HepG2 (cell line): ENCODE data around the gene OR6C68. TPM values are rescaled to one million over a fixed set of nuclear protein-coding genes. Genes with fewer than 3 reads are reported as not detected.
"Not testable (repeated sequence)": the region's sequence is repeated elsewhere in the genome, so short reads cannot be mapped to it uniquely, and the experiment has no call there.

Source experiments
- ATAC-seq: fragments of 200-7000 bp; cut with Tn5 transposase; 3 replicates; pipeline ENCODE4 v1.9.1; 2020; ENCODE audit warnings: mild to moderate bottlenecking, moderate library complexity
- BruUV-seq: library from RNA; stranded (reverse); fragments of 400-500 nt; replicated peaks from 2 replicates; lab custom pipeline; 2021; lab: Mats Ljungman, UMichigan
- CTCF ChIA-PET: fragments of 300-600 bp; formaldehyde crosslinking; extraction: SDS; loops from one replicate; lab custom pipeline; 2021; ENCODE audit warnings: low total read pairs, inconsistent platforms, low intra/inter-chr PET ratio; lab: Yijun Ruan, JAX
- POLR2A ChIA-PET: fragments of 350-600 bp; sonication (Branson Sonifier 250); formaldehyde crosslinking; loops from one replicate; lab custom pipeline; 2020; ENCODE audit warnings: antibody characterized with exemption, inconsistent platforms; lab: Yijun Ruan, JAX
- DNase-seq: peaks from one replicate; pipeline ENCODE4 v3.0.0-alpha.2; 2015; ENCODE audit warnings: low spot score
- FAIRE-seq: peaks from 3 replicates; lab custom pipeline; 2011; peaks lifted over from hg19 to GRCh38; lab: Jason Lieb, UNC
- H2AFZ ChIP-seq: one replicate; pipeline ENCODE4 v1.6.1; 2011; ENCODE audit warnings: low read length, inconsistent platforms
- H3K27ac ChIP-seq: fragments of 300-600 bp; 3 replicates; pipeline ENCODE4 v1.8.0; 2011; ENCODE audit warnings: mixed run types, mild to moderate bottlenecking, mixed read lengths, low read length, inconsistent platforms; ENCODE audit not compliant: insufficient read depth; ENCODE audit errors: extremely low read length
- H3K27me3 ChIP-seq, 2 experiments: fragments of 200-600 bp in 1 of 2; 2 replicates in 1 of 2; 3 replicates in 1 of 2; pipeline versions ENCODE4 v1.6.0 to v1.8.0; 2011; ENCODE audit warnings: low read length in 2 of 2, mild to moderate bottlenecking in 2 of 2, moderate library complexity in 2 of 2, inconsistent platforms in 1 of 2; ENCODE audit not compliant: insufficient read depth in 2 of 2, control insufficient read depth in 1 of 2
- H3K36me3 ChIP-seq, 2 experiments: fragments of 200-600 bp in 1 of 2; replicated peaks in 1 of 2; 2 replicates in 1 of 2; 3 replicates in 1 of 2; pipeline versions ENCODE4 v1.5.1 to v1.8.0; 2011; ENCODE audit warnings: low read length in 2 of 2, inconsistent platforms in 1 of 2; ENCODE audit not compliant: insufficient read depth in 2 of 2, control insufficient read depth in 1 of 2
- H3K4me1 ChIP-seq: 2 replicates; pipeline ENCODE4 v1.5.1; 2012; ENCODE audit warnings: low read length, inconsistent platforms; ENCODE audit not compliant: insufficient read depth
- H3K4me2 ChIP-seq: 2 replicates; pipeline ENCODE4 v1.6.0; 2011; ENCODE audit warnings: low read depth, low read length, inconsistent platforms
- H3K4me3 ChIP-seq, 3 experiments: fragments of 200-600 bp in 1 of 3; sonication (generic), shearing (Covaris generic) in 1 of 3; replicated peaks in 1 of 3; 2 replicates each; pipeline ENCODE4 v1.5.1; 2011 to 2016; ENCODE audit warnings: low read length in 3 of 3, inconsistent platforms in 2 of 3, low read depth in 2 of 3, mild to moderate bottlenecking in 2 of 3, control low read depth in 1 of 3, mixed read lengths in 1 of 3; ENCODE audit not compliant: insufficient read depth in 1 of 3
- H3K79me2 ChIP-seq: one replicate; pipeline ENCODE4 v1.6.1; 2011; ENCODE audit warnings: low read length, inconsistent platforms; ENCODE audit not compliant: insufficient read depth
- H3K9ac ChIP-seq: 2 replicates; pipeline ENCODE4 v1.6.0; 2011; ENCODE audit warnings: mild to moderate bottlenecking, low read depth, low read length, inconsistent platforms; ENCODE audit not compliant: insufficient read depth
- H3K9me3 ChIP-seq: 2 replicates; pipeline ENCODE4 v1.5.1; 2012; ENCODE audit warnings: mild to moderate bottlenecking, low read length
- H4K20me1 ChIP-seq: 2 replicates; pipeline ENCODE4 v1.6.0; 2011; ENCODE audit warnings: inconsistent platforms, mild to moderate bottlenecking, low read length, moderate library complexity; ENCODE audit not compliant: insufficient read depth
- AFF4 ChIP-seq: sonication (generic); formaldehyde crosslinking; IDR thresholded peaks from 2 replicates; pipeline ENCODE4 v1.4.0; 2020; ENCODE audit warnings: missing genetic modification reagents
- CTCF ChIP-seq: sonication (generic); formaldehyde crosslinking; IDR thresholded peaks from 2 replicates; pipeline ENCODE4 v1.5.0; 2020; ENCODE audit warnings: mild to moderate bottlenecking, missing genetic modification reagents, moderate library complexity
- DDIT3 ChIP-seq: sonication (generic); formaldehyde crosslinking; IDR thresholded peaks from 2 replicates; pipeline ENCODE4 v1.4.0; 2020; ENCODE audit warnings: mild to moderate bottlenecking, missing genetic modification reagents
- DNMT3B ChIP-seq: conservative IDR thresholded peaks from 2 replicates; pipeline ENCODE4 v1.6.1; 2016; ENCODE audit warnings: missing biosample characterization, control low read depth
- HCFC1 ChIP-seq: fragments of 150-350 bp; IDR thresholded peaks from 2 replicates; pipeline ENCODE4 v1.6.1; 2014; ENCODE audit warnings: low read depth, low read length
- NFYC ChIP-seq: IDR thresholded peaks from 2 replicates; pipeline ENCODE4 v1.6.1; 2016; ENCODE audit warnings: missing genetic modification reagents, missing compliant biosample characterization
- SETDB1 ChIP-seq: sonication (generic); formaldehyde crosslinking; IDR thresholded peaks from 2 replicates; pipeline ENCODE4 v1.5.1; 2020; ENCODE audit warnings: missing genetic modification reagents, mild to moderate bottlenecking, borderline replicate concordance
- ZNF230 ChIP-seq: sonication (generic); formaldehyde crosslinking; IDR thresholded peaks from 2 replicates; pipeline ENCODE4 v1.4.0; 2020; ENCODE audit warnings: mild to moderate bottlenecking, missing genetic modification reagents
- ZNF326 ChIP-seq: sonication (generic); formaldehyde crosslinking; IDR thresholded peaks from 2 replicates; pipeline ENCODE4 v1.4.0; 2020; ENCODE audit warnings: missing genetic modification reagents, borderline replicate concordance
- ZNF558 ChIP-seq: sonication (generic); formaldehyde crosslinking; IDR thresholded peaks from 2 replicates; pipeline ENCODE4 v1.9.0; 2022; ENCODE audit warnings: mild to moderate bottlenecking, missing genetic modification reagents, borderline replicate concordance
- WGBS: methylation state at CpG from one replicate; pipeline ENCODE4 v1.1.6; 2017; ENCODE audit warnings: low lambda C conversion rate; 5-methylcytosine and 5-hydroxymethylcytosine counted together
- in situ Hi-C: cut with HindIII; loops from 2 replicates; pipeline ENCODE4 v1.10.0; 2017; ENCODE audit warnings: low pct_unique_long_range_greater_than_20kb; ENCODE audit not compliant: extremely low pct_ligation_motif_present
- intact Hi-C: fragments of 100-400 bp; cut with micrococcal nuclease; formaldehyde crosslinking; loops from one replicate; pipeline ENCODE4 v1.10.0; 2022; ENCODE audit not compliant: unreplicated experiment
- polyA plus RNA-seq, 8 experiments: library from polyadenylated mRNA; depleted of rRNA in 3 of 8; stranded (reverse) in 7 of 8; unstranded in 1 of 8; fragments of >200 nt; fragmentation: Illumina TruSeq in 4 of 8; extraction: Trizol in 4 of 8; gene quantifications; 2 replicates each; pipeline versions ENCODE4 v1.2.1 to v1.2.3, GENCODE V29; 2011 to 2016; ENCODE audit warnings: low read depth in 4 of 8, missing spikeins in 1 of 8, mixed read lengths in 1 of 8; ENCODE audit not compliant: insufficient read depth in 1 of 8
- total RNA-seq, 5 experiments: library from RNA; depleted of rRNA; stranded (reverse); fragments of >200 nt; fragmentation: Illumina TruSeq; extraction: Trizol; gene quantifications; 2 replicates each; pipeline ENCODE4 v1.2.3, GENCODE V29; 2016; ENCODE audit warnings: low read depth in 1 of 5

The OR6C68 gene
- total and polyA plus RNA-seq, 2 of the 13 experiments (the other 11 are each of a cell fraction or from before 2014, with no cell fraction given), result not detected

GRCh38 chr12:55448825-55449224, 43.4 kb upstream of the OR6C68 start (continued):
- TF ChIP-seq AFF4 (no peak), ZNF326 (CRISPR knock-in tag) (no peak), ZNF230 (CRISPR knock-in tag) (no peak), DDIT3 (no peak), NFYC (CRISPR knock-in tag) (no peak), CTCF (CRISPR knock-in tag) (no peak), DNMT3B (CRISPR knock-in tag) (no peak), SETDB1 (CRISPR knock-in tag) (no peak), ZNF558 (CRISPR knock-in tag) (no peak), HCFC1 (no peak)

- intact Hi-C loops, H3K9me3 ChIP-seq, BruUV-seq, H3K36me3 ChIP-seq, H3K4me3 ChIP-seq, FAIRE-seq, H2AFZ ChIP-seq, ATAC-seq, H3K79me2 ChIP-seq, H3K4me2 ChIP-seq, in situ Hi-C loops, DNase-seq, H3K27me3 ChIP-seq, H4K20me1 ChIP-seq, POLR2A ChIA-PET, CTCF ChIA-PET, H3K9ac ChIP-seq, H3K27ac ChIP-seq, H3K4me1 ChIP-seq: not testable (repeated sequence)
- WGBS, result 75% methylated on average over 1 of the region's 1 CpG
Observed at GRCh38 chr12:55464926-55465325, 27.3 kb upstream of the OR6C68 start.
